ENCODE results near the gene EIF2D.
"Not testable (repeated sequence)": the region's sequence is repeated elsewhere in the genome, so short reads cannot be mapped to it uniquely, and the experiment has no call there.

Gene EIF2D

DNA sequence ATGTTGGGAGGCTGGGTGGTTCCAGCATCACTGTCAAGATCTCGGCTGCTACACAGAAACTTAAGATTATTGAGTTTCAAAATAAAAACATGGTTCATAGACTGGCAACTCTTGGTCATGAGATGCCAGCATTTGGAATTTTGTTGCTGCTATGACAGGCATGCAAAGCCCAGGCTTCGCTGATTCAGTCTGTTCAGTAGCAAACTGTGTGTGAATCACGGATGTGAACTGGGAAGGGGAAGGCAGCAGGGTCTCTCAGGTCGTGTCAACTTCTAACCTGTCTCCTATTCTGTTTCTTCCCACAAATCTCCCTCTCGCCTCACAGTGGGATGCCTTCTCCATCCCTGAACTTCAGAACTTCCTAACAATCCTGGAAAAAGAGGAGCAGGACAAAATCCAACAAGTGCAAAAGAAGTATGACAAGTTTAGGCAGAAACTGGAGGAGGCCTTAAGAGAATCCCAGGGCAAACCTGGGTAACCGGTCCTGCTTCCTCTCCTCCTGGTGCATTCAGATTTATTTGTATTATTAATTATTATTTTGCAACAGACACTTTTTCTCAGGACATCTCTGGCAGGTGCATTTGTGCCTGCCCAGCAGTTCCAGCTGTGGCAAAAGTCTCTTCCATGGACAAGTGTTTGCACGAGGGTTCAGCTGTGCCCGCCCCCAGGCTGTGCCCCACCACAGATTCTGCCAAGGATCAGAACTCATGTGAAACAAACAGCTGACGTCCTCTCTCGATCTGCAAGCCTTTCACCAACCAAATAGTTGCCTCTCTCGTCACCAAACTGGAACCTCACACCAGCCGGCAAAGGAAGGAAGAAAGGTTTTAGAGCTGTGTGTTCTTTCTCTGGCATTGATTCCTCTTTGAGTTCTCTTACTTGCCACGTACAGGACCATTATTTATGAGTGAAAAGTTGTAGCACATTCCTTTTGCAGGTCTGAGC lies 25.5 kb downstream of the EIF2D start:
- DNase-seq: no peak

GRCh38 chr1:206584683-206585082 lies 27.6 kb downstream of the EIF2D start:
- DNase-seq: no peak

- peak; percentile 83 for DNase-seq
Measured at GRCh38 chr1:206583707-206584648, 28.3 kb downstream of the EIF2D start.

GRCh38 chr1:206582971-206583706 lies 29.1 kb downstream of the EIF2D start:
- DNase-seq: peak; percentile 36

- no peak for DNase-seq
Measured at GRCh38 chr1:206582537-206582936, 29.7 kb downstream of the EIF2D start.

DNA sequence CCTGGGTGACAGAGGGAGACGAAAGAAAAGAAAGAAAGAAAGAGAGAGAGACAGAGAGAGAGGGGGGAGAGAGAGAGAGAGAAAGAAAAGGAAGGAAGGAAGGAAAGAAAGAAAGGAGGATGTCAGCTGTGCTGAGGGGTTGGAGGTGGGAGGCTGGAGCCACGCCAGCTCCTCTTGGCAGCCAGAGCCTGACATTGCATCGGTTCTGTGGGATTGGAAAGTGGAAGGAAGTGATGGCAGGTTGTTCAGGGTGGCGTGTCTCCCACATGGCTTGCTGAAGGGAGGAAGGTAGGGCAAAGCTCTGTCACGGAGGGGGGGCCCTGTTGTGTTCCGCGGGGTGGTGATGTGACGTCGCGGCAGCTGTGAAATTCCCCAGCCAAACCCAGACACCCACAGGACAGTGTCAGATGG lies 30.7 kb downstream of the EIF2D start:
- peak; percentile 39 for DNase-seq

- not testable (repeated sequence) for DNase-seq
Measured at GRCh38 chr1:206581114-206581497, 31.2 kb downstream of the EIF2D start.

DNA sequence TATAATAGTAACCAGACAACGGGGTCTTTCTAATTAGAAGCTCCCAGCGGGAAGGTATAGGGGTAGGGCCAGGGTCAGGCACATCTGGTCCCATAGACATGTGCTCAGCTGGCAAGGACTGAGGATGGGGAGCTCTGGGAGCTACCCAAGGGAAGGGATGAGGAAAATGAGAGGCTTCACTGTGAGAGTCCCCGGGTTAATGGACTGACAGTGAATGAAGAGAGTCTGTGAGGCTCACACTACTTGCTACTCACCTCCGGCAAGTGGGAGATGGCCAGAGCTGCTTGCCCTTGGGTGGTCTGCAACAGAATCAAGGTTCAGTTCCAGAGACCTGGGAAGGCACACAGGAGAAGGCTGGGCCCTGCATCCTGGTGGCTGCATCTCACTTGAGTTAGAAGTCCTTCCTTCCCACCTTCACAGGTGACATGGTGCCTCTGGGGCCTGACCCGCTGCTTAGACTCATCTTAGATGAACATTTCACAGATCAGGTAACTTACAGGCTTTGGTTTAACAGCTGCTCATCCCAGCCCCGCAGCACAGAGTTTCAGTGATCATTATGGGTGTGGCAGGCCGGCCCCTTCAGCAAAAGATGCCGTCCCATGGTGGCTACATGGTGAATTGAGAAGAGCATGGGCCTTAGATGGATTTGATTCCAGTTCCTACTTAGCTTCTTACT lies 31.7 kb downstream of the EIF2D start:
- no peak for DNase-seq

- peak; percentile 76 for DNase-seq
Measured at GRCh38 chr1:206579747-206580437, 32.4 kb downstream of the EIF2D start.

- DNase-seq: no peak
Measured at GRCh38 chr1:206578978-206579374, 33.3 kb downstream of the EIF2D start.

- DNase-seq: no peak
Measured at GRCh38 chr1:206578068-206578977, 33.9 kb downstream of the EIF2D start.

DNA sequence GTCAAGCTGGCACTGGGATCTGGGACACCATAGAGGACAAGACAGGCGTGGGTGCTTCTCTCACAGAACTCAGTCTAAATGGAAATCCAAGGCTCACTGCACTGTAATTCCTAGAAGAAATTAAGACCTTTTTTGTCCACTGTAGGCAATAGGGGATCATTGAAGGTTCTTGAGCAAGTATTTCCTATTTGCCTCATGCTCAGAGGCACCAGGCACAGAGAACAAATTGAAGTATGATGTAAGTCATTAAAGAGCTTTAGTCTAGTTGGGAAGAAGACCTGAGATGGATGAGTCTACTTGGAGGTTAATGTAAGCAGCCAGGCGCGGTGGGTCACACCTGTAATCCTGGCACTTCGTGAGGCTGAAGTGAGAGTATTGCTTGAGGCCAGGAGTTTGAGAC lies 34.6 kb downstream of the EIF2D start:
- no peak for DNase-seq

DNA sequence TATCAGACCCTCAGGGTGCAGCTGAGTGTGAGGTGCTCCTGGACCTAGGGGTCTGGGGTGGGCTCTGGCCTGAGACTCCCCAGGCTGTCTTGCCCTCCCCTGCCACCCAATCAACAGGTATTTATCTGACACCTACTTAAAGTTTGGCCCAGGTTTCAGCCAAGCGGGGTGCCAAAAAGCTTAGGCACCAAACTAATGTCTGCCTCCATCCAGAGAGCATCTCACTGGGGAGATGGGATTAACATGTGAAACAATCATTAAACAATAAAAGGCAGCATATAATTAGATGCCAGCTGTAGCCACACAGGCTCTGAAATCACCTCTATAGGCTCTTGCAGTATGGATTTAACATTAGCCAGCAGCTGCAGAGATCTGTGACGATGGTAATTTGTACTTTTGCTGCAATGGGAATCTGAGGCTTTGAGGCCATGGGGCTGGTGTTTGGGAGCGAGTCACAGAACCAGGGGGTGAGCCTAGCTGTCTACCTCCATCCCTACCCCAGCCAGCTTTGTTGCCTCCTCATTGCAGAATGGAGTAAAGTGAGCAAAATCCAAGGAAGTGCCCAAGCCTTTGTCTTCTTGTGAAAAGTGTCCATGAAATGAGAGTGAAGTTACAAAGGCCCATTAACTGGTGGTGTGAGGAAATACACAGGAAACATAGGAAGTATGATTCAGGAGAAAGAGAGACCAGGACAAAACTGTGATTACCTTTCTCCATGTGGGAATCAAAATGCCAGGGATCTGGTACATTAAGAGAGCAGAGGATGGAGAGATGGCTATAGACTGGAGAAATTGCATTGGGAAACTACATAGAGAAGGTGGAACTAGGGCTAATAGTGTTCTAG lies 36.1 kb downstream of the EIF2D start:
- DNase-seq: no peak

- peak; percentile 76 for DNase-seq
Measured at GRCh38 chr1:206575165-206575893, 36.9 kb downstream of the EIF2D start.

DNA sequence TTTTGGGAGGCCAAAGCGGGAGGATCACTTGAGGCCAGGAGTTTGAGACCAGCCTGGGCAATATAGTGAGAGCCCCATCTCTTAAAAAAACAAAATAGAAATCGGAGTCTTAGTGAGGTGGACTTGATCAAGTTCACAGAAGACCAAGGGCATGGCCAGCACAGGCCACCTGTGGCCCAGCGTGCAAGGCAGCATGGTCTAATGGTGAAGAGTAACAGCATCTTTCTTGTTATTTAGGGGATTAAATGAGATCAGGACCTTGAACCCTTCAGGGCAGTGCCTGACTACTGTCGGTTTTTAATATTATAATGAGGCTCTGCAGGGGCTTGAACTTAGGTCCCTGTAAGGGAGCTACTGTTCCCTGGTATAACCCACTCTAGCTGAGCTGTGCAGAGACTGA lies 38.5 kb downstream of the EIF2D start:
- DNase-seq: no peak

DNA sequence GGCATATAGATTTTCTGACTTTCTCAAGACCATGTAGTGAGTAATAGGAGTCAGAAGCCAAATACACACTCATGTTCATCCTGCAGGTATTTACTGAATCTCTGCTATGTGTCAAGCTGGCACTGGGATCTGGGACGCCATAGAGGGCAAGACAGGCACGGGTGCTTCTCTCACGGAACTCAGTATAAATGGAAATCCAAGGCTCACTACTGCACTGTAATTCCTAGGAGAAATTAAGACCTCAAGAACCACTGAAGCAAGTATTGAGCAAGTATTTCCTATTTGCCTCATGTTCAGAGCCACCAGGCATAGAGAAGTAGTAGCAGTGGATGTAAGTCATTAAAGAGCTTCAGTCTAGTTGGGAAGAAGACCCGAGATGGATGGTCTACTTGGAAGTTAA lies 38.9 kb downstream of the EIF2D start:
- no peak for DNase-seq

GRCh38 chr1:206572835-206573234 lies 39.4 kb downstream of the EIF2D start:
- no peak for DNase-seq

DNA sequence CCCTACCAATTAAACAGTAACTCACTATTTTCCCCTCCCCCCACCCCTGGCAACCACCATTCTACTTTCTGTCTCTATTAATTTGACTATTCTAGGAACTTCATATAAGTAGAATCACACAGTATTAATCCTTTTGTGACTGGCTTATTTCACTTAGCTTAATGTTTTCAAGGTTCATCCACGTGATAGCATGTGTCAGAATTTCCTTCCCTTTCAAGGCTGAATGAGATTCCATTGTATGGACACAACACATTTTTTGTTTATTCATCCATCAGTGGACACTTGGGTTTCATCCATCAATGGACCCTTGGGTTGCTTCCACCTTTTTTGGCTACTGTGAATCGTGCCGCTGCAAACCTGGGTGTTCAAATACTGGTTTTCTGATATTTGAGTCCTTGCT lies 41.7 kb downstream of the EIF2D start:
- DNase-seq: no peak

GRCh38 chr1:206569556-206569955 lies 42.7 kb downstream of the EIF2D start:
- no peak for DNase-seq
